OCI-LY7 (cell line): ENCODE measurements around the gene TANC1. TPM values are rescaled to one million over a fixed set of nuclear protein-coding genes. Genes with fewer than 3 reads are reported as not detected.

ENCODE experiments used
- BruUV-seq: library from RNA; stranded (reverse); fragments of 400-500 nt; replicated peaks from 2 replicates; lab custom pipeline; 2021; lab: Mats Ljungman, UMichigan
- CTCF ChIA-PET: fragments of 300-600 bp; sonication (Branson Sonifier 250); formaldehyde crosslinking; loops from one replicate; lab custom pipeline; 2022; ENCODE audit warnings: antibody characterized with exemption; ENCODE audit not compliant: unreplicated experiment; lab: Charles Lee
- POLR2A ChIA-PET: fragments of 300-600 bp; sonication (Branson Sonifier 250); formaldehyde crosslinking; loops from one replicate; lab custom pipeline; 2022; ENCODE audit warnings: antibody characterized with exemption; lab: Charles Lee
- DNase-seq: peaks from one replicate; pipeline ENCODE4 v3.0.0-alpha.2; 2015; ENCODE audit warnings: low spot score
- H2AFZ ChIP-seq: fragments of 200-600 bp; sonication (generic), shearing (Covaris generic); 2 replicates; pipeline ENCODE4 v1.6.1; 2014; ENCODE audit warnings: mild to moderate bottlenecking, antibody characterized with exemption, low read length, moderate library complexity
- H3K27ac ChIP-seq: fragments of 200-600 bp; sonication (generic); 2 replicates; pipeline ENCODE4 v1.5.1; 2014; ENCODE audit warnings: mixed run types, low read depth, mild to moderate bottlenecking, moderate library complexity, low read length, inconsistent platforms; ENCODE audit not compliant: poor library complexity, severe bottlenecking
- H3K36me3 ChIP-seq: fragments of 200-600 bp; sonication (generic); 2 replicates; pipeline ENCODE4 v1.6.1; 2014; ENCODE audit warnings: mild to moderate bottlenecking, antibody characterized with exemption, low read length, moderate library complexity, mixed read lengths; ENCODE audit not compliant: insufficient read depth
- H3K4me1 ChIP-seq: fragments of 200-600 bp; sonication (generic); 2 replicates; pipeline ENCODE4 v1.5.1; 2014; ENCODE audit warnings: mild to moderate bottlenecking, low read length; ENCODE audit not compliant: insufficient read depth, poor library complexity, severe bottlenecking
- H3K4me2 ChIP-seq: fragments of 200-600 bp; sonication (generic); 2 replicates; pipeline ENCODE4 v1.6.1; 2014; ENCODE audit warnings: mild to moderate bottlenecking, low read length
- H3K4me3 ChIP-seq: fragments of 200-600 bp; sonication (generic); 2 replicates; pipeline ENCODE4 v1.5.1; 2014; ENCODE audit warnings: mild to moderate bottlenecking, low read depth, low read length; ENCODE audit not compliant: poor library complexity, severe bottlenecking
- H3K79me2 ChIP-seq: fragments of 200-600 bp; sonication (generic); 2 replicates; pipeline ENCODE4 v1.6.1; 2016; ENCODE audit warnings: low read depth, mild to moderate bottlenecking, low read length, moderate library complexity, mixed read lengths; ENCODE audit not compliant: insufficient read depth
- H3K9me2 ChIP-seq: fragments of 200-600 bp; sonication (generic); 2 replicates; pipeline ENCODE4 v1.6.1; 2016; ENCODE audit warnings: mild to moderate bottlenecking, low read length, mixed read lengths; ENCODE audit not compliant: insufficient read depth
- H3K9me3 ChIP-seq: fragments of 200-600 bp; sonication (generic); 2 replicates; pipeline ENCODE4 v1.6.1; 2014; ENCODE audit warnings: mild to moderate bottlenecking, mixed run types, low read length, mixed read lengths
- H4K20me1 ChIP-seq: fragments of 200-600 bp; sonication (generic); 2 replicates; pipeline ENCODE4 v1.6.1; 2014; ENCODE audit warnings: mild to moderate bottlenecking, antibody characterized with exemption, low read length, moderate library complexity, mixed read lengths; ENCODE audit not compliant: insufficient read depth
- EZH2phosphoT487 ChIP-seq: fragments of 200-600 bp; sonication (generic); IDR thresholded peaks from 2 replicates; pipeline ENCODE4 v1.6.1; 2018; ENCODE audit warnings: low read depth, borderline replicate concordance, mild to moderate bottlenecking, mixed run types, antibody characterized with exemption, low read length, moderate library complexity, mixed read lengths
- intact Hi-C: fragments of 100-400 bp; cut with micrococcal nuclease; formaldehyde crosslinking; loops from one replicate; pipeline ENCODE4 v1.10.0; 2022; ENCODE audit not compliant: unreplicated experiment
- total RNA-seq, 2 experiments: library from RNA; depleted of rRNA in 1 of 2; stranded (reverse); fragments of >200 nt in 1 of 2; shearing (Covaris generic) in 1 of 2; gene quantifications; 2 replicates each; pipeline ENCODE4 v1.2.3, GENCODE V29; 2014 to 2022
- TF ChIP-seq, protein P1 (sequence below): fragments of 200-600 bp; sonication (generic); conservative IDR thresholded peaks from 2 replicates; pipeline ENCODE4 v1.5.1; 2014; ENCODE audit warnings: mild to moderate bottlenecking, antibody characterized with exemption, low read length, moderate library complexity, mixed read lengths

Gene TANC1
- total RNA-seq, 2 experiments from 2014 or later: 0.04 TPM; not detected in 1

DNA sequence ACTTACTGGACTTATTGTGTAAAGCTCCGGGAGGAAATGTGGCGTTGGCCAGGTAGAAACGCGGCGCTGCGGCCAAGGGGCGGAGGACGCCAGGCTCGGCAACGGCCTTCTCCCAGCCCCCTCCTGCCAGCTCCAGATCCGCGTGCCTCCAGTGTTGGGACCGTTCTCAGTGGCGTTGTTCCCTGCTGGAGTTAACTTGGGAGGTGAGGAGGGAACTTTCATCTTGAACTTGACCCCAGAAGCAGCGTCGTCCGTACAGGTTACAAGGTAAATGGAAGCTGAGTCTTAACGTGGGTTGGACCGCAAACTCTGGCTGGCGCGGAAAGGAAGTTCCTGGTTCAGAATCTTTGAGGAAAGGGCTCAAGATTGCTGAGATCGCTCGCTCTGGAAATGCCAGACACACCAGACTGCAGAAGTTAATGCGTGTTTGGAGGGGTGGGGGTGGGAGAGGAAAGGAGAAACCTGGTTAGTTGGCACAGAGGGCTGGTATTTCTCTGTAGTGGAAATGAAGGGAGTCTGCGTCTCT lies 1.3 kb downstream of the TANC1 start:
- Histone ChIP-seq H3K4me3 (no peak overlapping the region), H3K36me3 (no peaks in the 10 kb centered on the region), H3K79me2 (no peaks in the 10 kb centered on the region), H3K27ac (no peak overlapping the region), H3K4me1 (no peaks in the 10 kb centered on the region), H2AFZ (no peak overlapping the region), H3K9me3 (no peaks in the 10 kb centered on the region), H3K9me2 (no peaks in the 10 kb centered on the region), H4K20me1 (no peaks in the 10 kb centered on the region), H3K4me2 (no peak overlapping the region)
- BruUV-seq: no TSS peak
- no peak for DNase-seq
- TF ChIP-seq EZH2phosphoT487: no peak
- TF ChIP-seq, protein P1, sequence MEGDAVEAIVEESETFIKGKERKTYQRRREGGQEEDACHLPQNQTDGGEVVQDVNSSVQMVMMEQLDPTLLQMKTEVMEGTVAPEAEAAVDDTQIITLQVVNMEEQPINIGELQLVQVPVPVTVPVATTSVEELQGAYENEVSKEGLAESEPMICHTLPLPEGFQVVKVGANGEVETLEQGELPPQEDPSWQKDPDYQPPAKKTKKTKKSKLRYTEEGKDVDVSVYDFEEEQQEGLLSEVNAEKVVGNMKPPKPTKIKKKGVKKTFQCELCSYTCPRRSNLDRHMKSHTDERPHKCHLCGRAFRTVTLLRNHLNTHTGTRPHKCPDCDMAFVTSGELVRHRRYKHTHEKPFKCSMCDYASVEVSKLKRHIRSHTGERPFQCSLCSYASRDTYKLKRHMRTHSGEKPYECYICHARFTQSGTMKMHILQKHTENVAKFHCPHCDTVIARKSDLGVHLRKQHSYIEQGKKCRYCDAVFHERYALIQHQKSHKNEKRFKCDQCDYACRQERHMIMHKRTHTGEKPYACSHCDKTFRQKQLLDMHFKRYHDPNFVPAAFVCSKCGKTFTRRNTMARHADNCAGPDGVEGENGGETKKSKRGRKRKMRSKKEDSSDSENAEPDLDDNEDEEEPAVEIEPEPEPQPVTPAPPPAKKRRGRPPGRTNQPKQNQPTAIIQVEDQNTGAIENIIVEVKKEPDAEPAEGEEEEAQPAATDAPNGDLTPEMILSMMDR: no peak
- ChIA-PET POLR2A (interaction anchor here (0.7 kb wide), 1 partner anchor 14 kb away, joined by 3 read pairs; no protein-coding TSS in a partner anchor), CTCF (no interaction called here)
- intact Hi-C loops: no loop called here

DNA sequence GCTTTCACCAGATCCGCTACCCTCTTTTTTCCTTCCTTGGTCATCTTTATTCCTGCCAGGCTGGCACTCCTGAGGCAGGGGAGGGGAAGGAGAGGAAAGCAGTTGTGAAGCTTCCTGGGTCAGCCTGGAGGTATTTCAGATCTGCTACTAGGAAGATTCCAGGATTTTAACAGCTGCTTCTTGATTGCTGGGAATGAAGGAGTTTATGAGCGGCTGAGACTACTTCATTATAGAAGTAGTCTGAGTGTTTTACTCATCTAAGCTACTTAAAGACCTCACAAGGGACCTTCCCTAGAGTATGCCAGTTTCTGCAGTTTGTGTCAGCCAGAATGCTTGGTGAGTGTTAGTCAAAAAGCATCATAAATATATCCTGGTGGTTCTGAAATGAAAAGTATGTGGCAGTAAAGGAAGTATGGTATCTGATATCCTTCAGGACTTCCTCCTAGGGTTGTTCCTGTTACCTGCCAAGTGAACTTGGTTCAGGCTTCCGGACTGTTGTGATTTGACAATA lies 1.9 kb downstream of the TANC1 start:
- ChIA-PET CTCF (no interaction called here), POLR2A (interaction anchor here (0.7 kb wide), 1 partner anchor 13 kb away, joined by 3 read pairs; no protein-coding TSS in a partner anchor)
- Histone ChIP-seq H4K20me1 (no peaks in the 10 kb centered on the region), H2AFZ (no peak overlapping the region), H3K36me3 (no peaks in the 10 kb centered on the region), H3K9me3 (no peaks in the 10 kb centered on the region), H3K9me2 (no peaks in the 10 kb centered on the region), H3K4me1 (no peaks in the 10 kb centered on the region), H3K27ac (no peak overlapping the region), H3K79me2 (no peaks in the 10 kb centered on the region), H3K4me3 (no peak overlapping the region), H3K4me2 (no peak overlapping the region)
- no peak for DNase-seq
- intact Hi-C loops: no loop called here
- BruUV-seq: no TSS peak
- TF ChIP-seq, protein P1: no peak
- no peak for TF ChIP-seq EZH2phosphoT487
